SU-DHL-6 (cell line): ENCODE data around the gene ACP4.

Source experiments
- H2AFZ ChIP-seq: fragments of 200-600 bp; sonication (generic); 2 replicates; pipeline ENCODE4 v1.6.1; 2014; ENCODE audit warnings: low read depth, mild to moderate bottlenecking, moderate library complexity, mixed read lengths, antibody characterized with exemption, low read length; ENCODE audit not compliant: severe bottlenecking
- H3F3A ChIP-seq: fragments of 200-600 bp; shearing (Covaris generic); 2 replicates; pipeline ENCODE4 v1.6.0; 2016; ENCODE audit warnings: antibody characterized with exemption, mild to moderate bottlenecking; ENCODE audit not compliant: insufficient read depth
- H3K27ac ChIP-seq: fragments of 200-600 bp; sonication (generic); 2 replicates; pipeline ENCODE4 v1.5.1; 2016; ENCODE audit warnings: low read depth, mild to moderate bottlenecking, low read length, moderate library complexity, mixed read lengths
- H3K27me3 ChIP-seq: fragments of 200-600 bp; sonication (generic), shearing (Covaris generic); 2 replicates; pipeline ENCODE4 v1.6.0; 2014; ENCODE audit warnings: mild to moderate bottlenecking, low read length
- H3K36me3 ChIP-seq: fragments of 200-600 bp; sonication (generic); 2 replicates; pipeline ENCODE4 v1.6.1; 2014; ENCODE audit warnings: mild to moderate bottlenecking, low read length, mixed read lengths
- H3K4me2 ChIP-seq: fragments of 300-600, 200-600 bp; shearing (Covaris generic), sonication (generic); 2 replicates; pipeline ENCODE4 v1.6.0; 2014; ENCODE audit warnings: low read length, low read depth, mild to moderate bottlenecking; ENCODE audit not compliant: poor library complexity, severe bottlenecking
- H3K4me3 ChIP-seq: fragments of 200-600 bp; sonication (generic); 2 replicates; pipeline ENCODE4 v1.5.1; 2014; ENCODE audit warnings: antibody characterized with exemption, low read length, mild to moderate bottlenecking, mixed read lengths; ENCODE audit not compliant: insufficient read depth, poor library complexity, severe bottlenecking
- H3K79me2 ChIP-seq: fragments of 200-600 bp; sonication (generic); 2 replicates; pipeline ENCODE4 v1.6.1; 2014; ENCODE audit warnings: mild to moderate bottlenecking, low read length, moderate library complexity; ENCODE audit not compliant: insufficient read depth
- H3K9ac ChIP-seq: fragments of 200-600 bp; sonication (generic); 2 replicates; pipeline ENCODE4 v1.7.0; 2014; ENCODE audit warnings: mild to moderate bottlenecking, low read length
- H3K9me2 ChIP-seq: fragments of 200-600 bp; sonication (generic); replicated peaks from 2 replicates; pipeline ENCODE4 v1.6.1; 2014; ENCODE audit warnings: low read length; ENCODE audit not compliant: insufficient read depth
- H3K9me3 ChIP-seq: fragments of 200-600 bp; sonication (generic); 2 replicates; pipeline ENCODE4 v1.6.1; 2014; ENCODE audit warnings: low read length, mixed read lengths; ENCODE audit not compliant: insufficient read depth
- H4K20me1 ChIP-seq: fragments of 200-600 bp; sonication (generic); 2 replicates; pipeline ENCODE4 v1.6.1; 2014; ENCODE audit warnings: low read depth, mild to moderate bottlenecking, antibody characterized with exemption, low read length, moderate library complexity, mixed read lengths
- CTCF ChIP-seq: fragments of 200-600 bp; sonication (generic); IDR thresholded peaks from one replicate; pipeline ENCODE4 v1.5.1; 2017; ENCODE audit warnings: antibody characterized with exemption, mild to moderate bottlenecking, low read length, moderate library complexity; ENCODE audit not compliant: insufficient read depth, poor library complexity, severe bottlenecking
- EZH2phosphoT487 ChIP-seq: fragments of 200-600 bp; sonication (generic), shearing (Covaris generic); conservative IDR thresholded peaks from 2 replicates; pipeline ENCODE4 v1.6.1; 2018; ENCODE audit warnings: mild to moderate bottlenecking, antibody characterized with exemption, low read length, moderate library complexity, mixed read lengths

The ACP4 gene

DNA sequence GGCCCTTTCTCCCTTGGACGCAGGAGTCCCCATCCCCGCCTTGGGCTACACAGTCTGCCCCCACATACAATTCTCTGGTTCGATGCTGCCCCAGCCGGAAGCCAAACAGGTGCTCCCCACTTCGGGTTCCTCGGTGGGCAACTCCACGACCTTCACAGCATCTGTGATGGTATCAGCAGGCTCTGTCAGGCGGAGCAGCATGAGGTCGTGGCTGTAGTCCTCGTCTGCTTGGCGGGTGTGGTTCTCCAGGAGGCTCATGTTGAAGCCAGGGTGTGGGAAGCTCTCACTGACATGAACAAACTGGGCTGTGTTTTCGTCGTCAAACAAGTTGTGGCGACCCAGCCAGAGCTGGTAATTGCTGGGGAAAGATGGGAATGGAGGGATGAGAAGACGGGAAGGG lies 29.9 kb downstream of the ACP4 start:
- no peaks in the 10 kb centered on the region for H3K9me3 ChIP-seq
- H3K4me3 ChIP-seq, result no peak overlapping the region
- H3K27ac ChIP-seq, result no peak overlapping the region
- H3K9me2 ChIP-seq, result no peaks in the 10 kb centered on the region
- TF ChIP-seq CTCF (no peak), EZH2phosphoT487 (no peak)
- H3F3A ChIP-seq, result no peaks in the 10 kb centered on the region
- no peaks in the 10 kb centered on the region for H3K79me2 ChIP-seq
- no peak overlapping the region for H2AFZ ChIP-seq
- no peak overlapping the region for H3K9ac ChIP-seq
- no peaks in the 10 kb centered on the region for H4K20me1 ChIP-seq
- no peaks in the 10 kb centered on the region for H3K27me3 ChIP-seq
- no peaks in the 10 kb centered on the region for H3K36me3 ChIP-seq
- H3K4me2 ChIP-seq, result no peak overlapping the region

DNA sequence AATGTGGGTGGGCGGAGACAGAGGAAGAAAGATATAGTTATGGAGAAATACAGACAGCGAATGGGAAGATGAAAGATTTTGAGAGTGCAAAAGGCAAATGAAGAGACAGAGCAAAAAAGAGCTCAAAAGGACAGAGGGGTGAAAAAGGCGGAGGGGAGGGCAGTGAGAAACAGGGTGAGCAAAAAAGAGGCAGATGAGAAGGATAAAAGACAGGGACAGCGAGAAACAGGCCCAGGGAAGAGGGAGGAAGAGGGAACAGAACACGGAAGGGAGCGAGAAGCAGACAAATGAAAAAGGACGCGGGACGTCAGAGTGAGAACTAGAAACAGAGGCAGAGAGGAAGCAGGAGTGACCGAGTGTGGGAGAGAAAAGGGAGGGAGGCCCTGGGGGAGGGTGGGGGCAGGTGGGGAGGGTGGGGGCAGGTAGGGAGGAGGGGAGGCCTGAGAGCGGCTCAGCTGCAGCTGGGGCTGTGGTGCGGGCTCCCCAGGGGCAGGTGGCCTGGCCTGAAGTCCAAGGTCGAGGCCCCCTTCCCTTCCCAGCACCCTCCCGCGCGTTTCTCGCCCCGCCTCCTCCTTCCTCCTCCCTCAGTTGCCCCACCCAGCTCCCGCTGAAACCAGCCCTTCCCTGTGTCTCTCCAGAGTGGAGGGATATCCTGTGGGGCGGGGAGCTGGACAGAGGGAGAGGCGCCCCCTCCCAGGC lies 30.5 kb downstream of the ACP4 start:
- Histone ChIP-seq H3K27me3 (no peaks in the 10 kb centered on the region), H3K9me3 (no peaks in the 10 kb centered on the region), H4K20me1 (no peaks in the 10 kb centered on the region), H3K9ac (no peak overlapping the region), H3K4me2 (no peak overlapping the region), H3K79me2 (no peaks in the 10 kb centered on the region), H3F3A (no peaks in the 10 kb centered on the region), H2AFZ (no peak overlapping the region), H3K27ac (no peak overlapping the region), H3K36me3 (no peaks in the 10 kb centered on the region), H3K4me3 (no peak overlapping the region), H3K9me2 (no peaks in the 10 kb centered on the region)
- TF ChIP-seq EZH2phosphoT487 (no peak), CTCF (no peak)

DNA sequence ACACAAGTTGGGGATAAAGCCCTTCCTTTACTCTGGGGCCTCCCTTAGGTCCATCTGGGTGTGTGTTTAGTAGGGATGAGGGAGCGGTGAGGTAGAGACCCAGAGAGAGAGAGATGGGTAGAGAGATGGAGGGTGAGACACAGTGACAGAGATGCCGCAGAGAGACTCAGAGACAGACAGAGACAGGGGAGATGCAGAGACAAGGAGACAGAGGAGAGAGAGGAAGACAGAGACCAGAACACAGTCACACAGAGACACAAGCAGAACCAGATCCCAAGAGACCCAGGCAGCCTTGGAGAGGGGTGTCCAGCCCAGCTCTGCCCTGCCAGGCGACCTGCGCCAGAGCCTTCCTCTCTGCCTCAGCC lies 31.0 kb downstream of the ACP4 start:
- no peak overlapping the region for H3K4me2 ChIP-seq
- TF ChIP-seq CTCF, result no peak
- H3K9me2 ChIP-seq, result no peaks in the 10 kb centered on the region
- no peak overlapping the region for H3K27ac ChIP-seq
- no peak overlapping the region for H2AFZ ChIP-seq
- H3K9ac ChIP-seq, result no peak overlapping the region
- no peaks in the 10 kb centered on the region for H4K20me1 ChIP-seq
- H3K79me2 ChIP-seq, result no peaks in the 10 kb centered on the region
- no peaks in the 10 kb centered on the region for H3K36me3 ChIP-seq
- no peaks in the 10 kb centered on the region for H3K27me3 ChIP-seq
- no peaks in the 10 kb centered on the region for H3F3A ChIP-seq
- no peaks in the 10 kb centered on the region for H3K9me3 ChIP-seq
- H3K4me3 ChIP-seq, result no peak overlapping the region
